GM21526 (cell line): ENCODE results near the gene GLB1L.
"Not testable (repeated sequence)": the region's sequence is repeated elsewhere in the genome, so short reads cannot be mapped to it uniquely, and the experiment has no call there.

Experiments used
- ATAC-seq: cut with Tn5 transposase; IDR thresholded peaks from one replicate; pipeline ENCODE4 v1.9.1; 2021; ENCODE audit warnings: moderate library complexity; ENCODE audit not compliant: unreplicated experiment, low FRiP score

GLB1L gene

GRCh38 chr2:219281588-219281987 is 36.3 kb upstream of the GLB1L start:
- no peak for ATAC-seq

- ATAC-seq = no peak
These were observed 35.4 kb upstream of the GLB1L start for GRCh38 chr2:219280651-219281050.

- no peak for ATAC-seq
These were observed 34.8 kb upstream of the GLB1L start for GRCh38 chr2:219279916-219280516.

GRCh38 chr2:219279151-219279915 is 34.1 kb upstream of the GLB1L start, which contains the start of gene DNAJB2:
Gene DNAJB2 (plus strand): TSS chr2:219279366. CDS start chr2:219279834, 468 bp downstream.
- ATAC-seq = peak; percentile 85

GRCh38 chr2:219278655-219279150 is 33.5 kb upstream of the GLB1L start:
- ATAC-seq = no peak

- no peak for ATAC-seq
These were observed 32.7 kb upstream of the GLB1L start for GRCh38 chr2:219277703-219278654.

- no peak for ATAC-seq
These were observed 29.2 kb upstream of the GLB1L start for GRCh38 chr2:219274361-219274921.

- ATAC-seq = no peak
These were observed 28.7 kb upstream of the GLB1L start for GRCh38 chr2:219273937-219274336.

- ATAC-seq = no peak
These were observed 27.8 kb upstream of the GLB1L start for GRCh38 chr2:219272995-219273394.

GRCh38 chr2:219272356-219272755 is 27.1 kb upstream of the GLB1L start:
- no peak for ATAC-seq

- no peak for ATAC-seq
These were observed 25.8 kb upstream of the GLB1L start for GRCh38 chr2:219271021-219271420.

- ATAC-seq = no peak
These were observed 24.8 kb upstream of the GLB1L start for GRCh38 chr2:219270055-219270372.

GRCh38 chr2:219269362-219270054 is 24.3 kb upstream of the GLB1L start:
- no peak for ATAC-seq

- no peak for ATAC-seq
These were observed 23.1 kb upstream of the GLB1L start for GRCh38 chr2:219268294-219268693.

GRCh38 chr2:219266886-219267285 is 21.6 kb upstream of the GLB1L start:
- no peak for ATAC-seq

GRCh38 chr2:219266232-219266631 is 21.0 kb upstream of the GLB1L start:
- no peak for ATAC-seq

- no peak for ATAC-seq
These were observed 16.0 kb upstream of the GLB1L start for GRCh38 chr2:219261024-219261855.

- ATAC-seq = not testable (repeated sequence)
These were observed 13.7 kb upstream of the GLB1L start for GRCh38 chr2:219258942-219259341.

- ATAC-seq = peak; percentile 23
These were observed 9.5 kb upstream of the GLB1L start for GRCh38 chr2:219254590-219255201.
